Endothelial cell (in vitro differentiated cells): ENCODE measurements around the gene WFDC6. TPM values are rescaled to one million over a fixed set of nuclear protein-coding genes. Genes with fewer than 3 reads are reported as not detected.
"Not testable (repeated sequence)": the region's sequence is repeated elsewhere in the genome, so short reads cannot be mapped to it uniquely, and the experiment has no call there.

Source experiments
- DNase-seq: peaks from one replicate; pipeline ENCODE4 v3.0.0; 2021; ENCODE audit warnings: low spot score
- H3K27ac Mint-ChIP-seq: one replicate; pipeline ENCODE4 v1.8.0; 2021; ENCODE audit warnings: mixed read lengths, inconsistent platforms; ENCODE audit not compliant: unreplicated experiment
- H3K27me3 Mint-ChIP-seq: one replicate; pipeline ENCODE4 v1.8.0; 2021; ENCODE audit warnings: mild to moderate bottlenecking, moderate library complexity, mixed read lengths, inconsistent platforms; ENCODE audit not compliant: unreplicated experiment
- H3K36me3 Mint-ChIP-seq: one replicate; pipeline ENCODE4 v1.8.0; 2021; ENCODE audit warnings: mild to moderate bottlenecking, low read depth, mixed read lengths, inconsistent platforms; ENCODE audit not compliant: unreplicated experiment
- H3K4me1 Mint-ChIP-seq: one replicate; pipeline ENCODE4 v1.8.0; 2021; ENCODE audit warnings: mild to moderate bottlenecking, mixed read lengths, inconsistent platforms; ENCODE audit not compliant: unreplicated experiment
- H3K4me3 Mint-ChIP-seq: one replicate; pipeline ENCODE4 v1.8.0; 2021; ENCODE audit warnings: mild to moderate bottlenecking, mixed read lengths, inconsistent platforms; ENCODE audit not compliant: unreplicated experiment
- H3K9me3 Mint-ChIP-seq: one replicate; pipeline ENCODE4 v1.8.0; 2021; ENCODE audit warnings: mixed read lengths, inconsistent platforms; ENCODE audit not compliant: unreplicated experiment
- long read RNA-seq: library from polyadenylated mRNA; unstranded; transcript quantifications from one replicate; pipeline ENCODE4 v2.0.0, GENCODE V29; 2020; ENCODE audit not compliant: unreplicated experiment
- total RNA-seq: library from RNA; stranded (reverse); fragmentation: NEBNext Ultra II Directional; extraction: Animal tissue kit (Norgen Biotek cat#: 25700); gene quantifications from one replicate; pipeline ENCODE4 v1.2.1, GENCODE V29; 2021; ENCODE audit not compliant: unreplicated experiment
- TF ChIP-seq, protein P1 (sequence below): fragments of 200-600 bp; sonication (generic); IDR thresholded peaks from one replicate; pipeline ENCODE4 v1.5.0; 2021; ENCODE audit warnings: antibody characterized with exemption; ENCODE audit not compliant: unreplicated experiment

Gene WFDC6
- total RNA-seq = not detected
- long read RNA-seq = 0 reads

DNA sequence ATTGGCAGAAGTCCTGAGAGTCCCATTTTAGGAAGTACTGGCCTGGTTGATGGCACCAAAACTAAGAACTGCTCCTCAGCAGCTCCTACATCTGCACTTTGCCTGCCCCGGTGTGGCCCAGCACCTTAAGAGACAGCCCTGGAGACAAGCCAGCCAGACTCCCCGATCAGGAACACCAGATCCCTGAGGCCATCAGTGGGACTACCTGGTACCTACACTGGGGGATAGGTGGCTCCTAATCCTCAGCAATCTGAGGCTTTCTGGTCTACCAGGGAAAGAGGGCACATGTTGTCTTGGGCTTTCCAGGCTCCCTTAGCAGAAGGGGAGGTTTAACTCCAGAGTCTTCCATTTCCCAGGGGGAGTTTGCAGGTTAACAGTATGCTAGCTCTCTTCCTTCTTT lies at the start of gene WFDC6:
Gene WFDC6 (minus strand): TSS at position 101 of the 400 bp plus-strand sequence. CDS start 75 bp downstream, at position 26.
- Mint-ChIP-seq H3K27me3 (peaks cover 2% of the 10 kb centered on the region), H3K4me3 (no peak within 1 kb of the TSS), H3K36me3 (no peaks in the 10 kb centered on the region), H3K4me1 (no peaks in the 10 kb centered on the region), H3K27ac (no peak within 1 kb of the TSS), H3K9me3 (no peaks in the 10 kb centered on the region)
- TF ChIP-seq, protein P1, sequence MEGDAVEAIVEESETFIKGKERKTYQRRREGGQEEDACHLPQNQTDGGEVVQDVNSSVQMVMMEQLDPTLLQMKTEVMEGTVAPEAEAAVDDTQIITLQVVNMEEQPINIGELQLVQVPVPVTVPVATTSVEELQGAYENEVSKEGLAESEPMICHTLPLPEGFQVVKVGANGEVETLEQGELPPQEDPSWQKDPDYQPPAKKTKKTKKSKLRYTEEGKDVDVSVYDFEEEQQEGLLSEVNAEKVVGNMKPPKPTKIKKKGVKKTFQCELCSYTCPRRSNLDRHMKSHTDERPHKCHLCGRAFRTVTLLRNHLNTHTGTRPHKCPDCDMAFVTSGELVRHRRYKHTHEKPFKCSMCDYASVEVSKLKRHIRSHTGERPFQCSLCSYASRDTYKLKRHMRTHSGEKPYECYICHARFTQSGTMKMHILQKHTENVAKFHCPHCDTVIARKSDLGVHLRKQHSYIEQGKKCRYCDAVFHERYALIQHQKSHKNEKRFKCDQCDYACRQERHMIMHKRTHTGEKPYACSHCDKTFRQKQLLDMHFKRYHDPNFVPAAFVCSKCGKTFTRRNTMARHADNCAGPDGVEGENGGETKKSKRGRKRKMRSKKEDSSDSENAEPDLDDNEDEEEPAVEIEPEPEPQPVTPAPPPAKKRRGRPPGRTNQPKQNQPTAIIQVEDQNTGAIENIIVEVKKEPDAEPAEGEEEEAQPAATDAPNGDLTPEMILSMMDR = no peak
- DNase-seq = no peak

DNA sequence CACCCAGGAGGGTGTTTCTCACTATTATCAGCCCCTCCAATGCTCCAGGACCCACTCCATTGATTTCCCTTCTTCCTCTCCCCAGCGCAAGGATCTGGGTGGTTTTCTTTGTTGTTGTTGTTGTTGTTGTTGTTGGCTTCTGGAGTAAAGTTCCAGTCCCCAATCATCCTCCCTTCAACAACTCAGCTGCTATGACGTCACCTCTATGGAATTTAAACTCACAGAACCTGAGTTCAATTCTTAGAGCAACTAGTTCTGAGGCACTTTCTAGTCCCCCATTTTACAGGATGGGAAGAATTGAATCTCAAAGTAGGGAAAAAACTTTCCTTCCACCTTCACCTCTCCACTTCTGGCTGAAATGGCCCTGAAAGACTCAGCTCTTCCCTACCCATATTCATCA lies 49.5 kb upstream of the WFDC6 start:
- TF ChIP-seq, protein P1 = no peak
- no peaks in the 10 kb centered on the region for H3K4me1 Mint-ChIP-seq
- no peaks in the 10 kb centered on the region for H3K27me3 Mint-ChIP-seq
- H3K9me3 Mint-ChIP-seq = no peaks in the 10 kb centered on the region
- no peak for DNase-seq
- no peak overlapping the region for H3K4me3 Mint-ChIP-seq
- no peaks in the 10 kb centered on the region for H3K36me3 Mint-ChIP-seq
- no peak overlapping the region for H3K27ac Mint-ChIP-seq

DNA sequence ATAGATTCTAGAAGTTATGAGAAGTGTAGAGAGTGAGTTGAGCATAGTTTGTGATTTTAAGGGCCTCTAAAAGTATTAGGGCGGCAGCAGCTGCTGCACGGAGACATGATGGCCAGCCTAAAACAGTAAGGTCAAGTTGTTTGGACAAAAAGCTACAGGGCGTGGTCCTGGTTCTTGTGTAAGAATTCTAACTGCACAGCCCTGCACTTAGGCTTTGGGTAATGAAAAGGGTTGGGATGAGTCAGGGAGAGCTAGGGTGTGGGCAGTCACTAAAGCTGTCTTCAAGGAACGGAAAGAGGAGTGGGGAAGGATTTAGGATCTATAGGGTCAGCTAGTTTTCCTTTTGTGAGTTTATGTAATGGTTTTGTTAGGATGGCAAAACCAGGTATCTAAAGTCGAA lies 46.7 kb upstream of the WFDC6 start:
- H3K9me3 Mint-ChIP-seq, H3K4me3 Mint-ChIP-seq, H3K4me1 Mint-ChIP-seq, H3K27ac Mint-ChIP-seq, DNase-seq, H3K36me3 Mint-ChIP-seq, H3K27me3 Mint-ChIP-seq: not testable (repeated sequence)

DNA sequence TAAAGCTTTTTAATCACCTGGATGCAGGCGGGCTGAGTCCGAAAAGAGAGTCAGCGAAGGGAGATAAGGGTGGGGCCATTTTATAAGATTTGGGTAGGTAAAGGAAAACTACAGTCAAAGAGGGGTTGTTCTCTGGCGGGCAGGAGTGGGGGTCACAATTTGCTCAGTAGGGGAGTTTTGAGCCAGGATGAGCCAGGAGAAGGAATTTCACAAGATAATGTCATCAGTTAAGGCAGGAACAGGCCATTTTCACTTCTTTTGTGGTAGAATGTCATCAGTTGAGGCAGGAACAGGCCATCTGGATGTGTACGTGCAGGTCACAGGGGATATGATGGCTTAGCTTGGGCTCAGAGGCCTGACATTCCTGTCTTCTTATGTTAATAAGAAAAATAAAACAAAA lies 45.0 kb upstream of the WFDC6 start:
- not testable (repeated sequence) for DNase-seq, H3K27ac Mint-ChIP-seq, H3K9me3 Mint-ChIP-seq, H3K4me1 Mint-ChIP-seq, H3K4me3 Mint-ChIP-seq, H3K36me3 Mint-ChIP-seq, H3K27me3 Mint-ChIP-seq

DNA sequence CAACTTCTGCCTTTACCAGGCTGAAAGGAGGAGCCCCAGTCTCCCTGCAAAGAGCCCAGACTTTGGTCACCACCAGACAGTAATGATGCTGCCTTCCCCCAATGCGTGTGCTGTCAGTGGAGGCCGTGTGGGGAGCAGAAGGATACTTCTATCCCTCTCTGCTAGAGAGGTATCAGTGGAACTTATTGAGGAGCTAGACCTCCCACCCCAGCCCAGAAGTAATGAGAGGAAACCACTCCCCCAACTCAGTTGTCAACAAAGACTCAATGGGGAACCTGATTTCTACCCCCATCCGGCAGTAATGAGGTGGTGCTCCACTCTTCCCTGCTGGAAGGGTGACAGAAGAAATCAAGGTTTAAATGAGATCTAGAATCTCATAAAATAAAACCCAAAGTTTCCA lies 44.2 kb upstream of the WFDC6 start:
- no peaks in the 10 kb centered on the region for H3K9me3 Mint-ChIP-seq
- no peak for DNase-seq
- no peak overlapping the region for H3K4me3 Mint-ChIP-seq
- TF ChIP-seq, protein P1 = no peak
- peaks cover 2% of the 10 kb centered on the region for H3K4me1 Mint-ChIP-seq
- no peaks in the 10 kb centered on the region for H3K27me3 Mint-ChIP-seq
- H3K36me3 Mint-ChIP-seq = no peaks in the 10 kb centered on the region
- H3K27ac Mint-ChIP-seq = no peak overlapping the region

DNA sequence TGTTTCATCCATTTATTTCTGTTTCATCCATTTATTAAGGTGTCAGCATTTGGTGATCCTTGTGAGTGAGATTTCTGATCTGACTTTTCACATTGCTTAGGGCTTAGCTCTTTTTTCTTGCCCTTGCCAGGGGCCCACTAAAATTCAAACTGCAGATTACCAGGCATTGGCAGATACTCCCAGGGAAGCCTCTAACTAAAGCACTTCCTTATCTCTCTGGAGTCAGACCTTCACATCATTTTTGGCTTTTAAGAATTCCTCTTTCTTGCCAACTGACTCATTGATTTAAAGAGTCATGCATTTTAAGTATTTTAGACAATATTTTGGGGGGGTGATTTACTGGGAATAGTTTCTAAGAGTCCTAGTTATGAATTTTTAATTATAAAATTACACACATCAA lies 42.4 kb upstream of the WFDC6 start:
- Mint-ChIP-seq H3K9me3 (no peaks in the 10 kb centered on the region), H3K27me3 (no peaks in the 10 kb centered on the region), H3K36me3 (no peaks in the 10 kb centered on the region), H3K4me3 (no peak overlapping the region), H3K4me1 (peaks cover 4% of the 10 kb centered on the region), H3K27ac (no peak overlapping the region)
- DNase-seq = no peak
- TF ChIP-seq, protein P1 = no peak
